Midbrain (tissue), 1 donor: Measurements from ENCODE around the gene TMUB2.
"Not testable (repeated sequence)": the region's sequence is repeated elsewhere in the genome, so short reads cannot be mapped to it uniquely, and the experiment has no call there.

Source experiments
- DNase-seq: peaks from one replicate; lab custom pipeline; 2025; lab: John Stamatoyannopoulos, UW

The TMUB2 gene

DNA sequence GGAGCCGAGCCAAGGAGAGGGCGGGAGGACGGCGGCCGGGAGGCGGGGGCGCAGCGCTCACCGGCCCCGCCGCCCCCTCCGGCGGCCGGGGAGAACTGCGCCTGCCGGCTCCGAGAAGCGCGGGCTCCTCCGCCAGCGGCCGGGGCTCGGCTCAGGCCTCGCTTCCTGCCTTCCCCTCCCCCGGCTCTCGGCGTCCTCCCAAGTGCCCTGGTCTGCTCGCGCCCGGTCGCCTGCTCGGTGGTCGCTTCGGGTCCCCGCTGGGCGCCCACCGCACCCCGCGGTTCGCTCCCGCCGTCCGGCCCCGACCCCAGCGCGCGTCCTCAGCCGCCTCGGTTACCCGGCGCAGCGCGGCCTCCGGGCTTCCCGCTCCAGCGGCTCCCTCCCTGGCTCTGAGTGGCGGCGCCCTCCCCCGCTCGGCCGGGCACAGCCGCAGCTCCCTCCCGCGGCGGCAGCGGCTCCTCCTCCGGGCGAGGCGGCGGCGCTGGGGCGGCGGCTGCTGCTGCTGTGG is 32.4 kb downstream of the TMUB2 start:
- DNase-seq = peak; percentile 52

GRCh38 chr17:44219616-44220212 is 32.9 kb downstream of the TMUB2 start, which contains the start of gene UBTF:
Gene UBTF, minus strand, starts transcription at chr17:44219675. Its CDS starts 1,446 bp downstream, at chr17:44218229.
- DNase-seq = peak; percentile 76

DNA sequence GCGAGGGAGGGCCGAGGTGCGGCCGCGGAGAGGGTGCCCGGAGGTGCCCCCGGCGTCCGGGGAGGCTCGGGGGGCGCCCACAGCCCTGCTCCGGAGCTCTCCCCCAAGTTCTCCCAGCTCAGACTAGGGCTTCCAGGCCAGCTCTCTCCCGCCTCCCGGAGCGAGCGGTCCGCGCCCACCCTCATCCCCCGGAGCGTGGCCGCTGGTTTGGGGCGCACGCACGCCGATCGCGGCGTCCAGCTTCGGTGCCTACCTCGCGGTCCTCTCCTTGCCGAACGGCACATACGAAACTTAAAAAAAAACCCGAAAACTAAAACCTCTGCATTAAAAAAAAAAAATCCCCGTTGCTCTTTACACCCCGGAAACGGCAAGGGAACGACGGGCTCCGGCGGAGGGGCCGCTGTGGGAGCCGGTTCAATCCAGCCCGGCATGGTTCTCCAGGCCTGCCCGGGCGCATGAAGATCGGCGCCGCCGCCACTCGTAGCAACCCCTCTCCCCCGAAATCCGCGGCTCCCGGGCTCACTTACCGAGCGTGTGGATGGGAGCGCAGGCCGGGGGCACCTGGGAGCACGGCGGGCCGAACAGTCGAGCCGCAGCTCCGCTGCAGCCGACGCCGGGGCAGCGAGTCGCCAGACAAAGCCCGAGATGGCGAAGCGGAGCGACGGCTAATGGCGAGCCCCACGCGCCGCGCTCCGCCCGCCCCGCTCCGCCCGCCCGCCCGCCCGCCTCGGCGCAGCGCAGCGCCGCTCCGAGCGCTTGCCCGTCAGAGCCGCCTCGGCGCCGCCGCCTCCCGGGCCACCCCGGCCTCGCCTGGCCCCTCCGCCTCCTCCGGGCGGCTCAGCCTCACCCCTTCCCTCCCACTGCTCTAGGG is 33.7 kb downstream of the TMUB2 start:
- peak; percentile 65 for DNase-seq

DNA sequence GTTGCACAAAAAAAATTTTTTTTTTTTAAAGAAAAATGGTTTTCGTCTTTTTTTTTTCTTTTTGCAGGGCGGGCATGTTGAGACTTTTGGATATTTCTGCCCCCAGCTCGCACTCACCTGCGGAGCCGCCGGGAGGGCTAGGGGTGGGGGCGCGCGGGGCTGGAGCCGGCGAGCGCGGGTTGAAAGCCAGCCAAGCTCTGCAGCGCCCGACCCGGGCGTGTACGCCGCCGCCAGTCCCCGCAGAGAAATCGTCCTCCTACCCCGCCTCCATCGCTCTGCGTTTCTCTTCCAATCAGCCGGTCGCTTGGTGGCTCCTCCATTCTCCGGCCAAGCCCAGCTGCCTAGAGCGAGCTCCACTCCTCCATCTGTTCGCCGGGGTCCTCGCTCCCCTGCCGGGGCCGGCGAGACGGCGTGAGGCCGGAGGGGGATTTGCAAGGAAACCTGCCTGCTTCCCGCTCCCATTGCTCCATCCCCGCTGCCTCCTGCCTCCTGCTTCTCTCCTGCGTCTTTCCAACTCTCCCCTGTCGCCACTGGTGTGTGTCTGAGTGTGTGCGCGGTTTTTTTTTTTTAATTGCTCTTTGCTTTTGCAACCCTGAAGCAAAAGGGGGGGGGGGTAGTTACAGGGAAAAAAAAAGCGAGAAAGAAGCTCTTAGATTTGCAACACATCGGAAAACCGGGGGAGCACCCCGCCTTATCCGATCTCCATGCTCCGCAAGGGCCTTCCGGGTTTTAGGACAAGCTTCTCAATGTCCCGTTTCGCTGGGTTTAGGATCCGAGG is 34.5 kb downstream of the TMUB2 start:
- peak; percentile 75 for DNase-seq

DNA sequence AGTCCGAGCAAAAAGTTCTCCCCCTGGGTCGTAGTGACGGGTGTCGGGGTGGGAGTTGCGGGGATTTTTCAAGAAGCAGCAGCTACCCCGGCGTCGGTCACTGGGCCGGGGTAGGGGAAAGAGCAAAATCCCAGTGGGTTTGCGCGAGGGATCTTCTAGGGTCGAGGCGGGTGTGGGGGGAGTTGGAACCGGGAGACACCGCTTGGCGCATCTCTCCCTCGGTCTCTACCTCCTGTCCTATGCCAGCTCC is 35.0 kb downstream of the TMUB2 start:
- peak; percentile 84 for DNase-seq

GRCh38 chr17:44222112-44222869 is 35.5 kb downstream of the TMUB2 start:
- DNase-seq = peak; percentile 85

DNA sequence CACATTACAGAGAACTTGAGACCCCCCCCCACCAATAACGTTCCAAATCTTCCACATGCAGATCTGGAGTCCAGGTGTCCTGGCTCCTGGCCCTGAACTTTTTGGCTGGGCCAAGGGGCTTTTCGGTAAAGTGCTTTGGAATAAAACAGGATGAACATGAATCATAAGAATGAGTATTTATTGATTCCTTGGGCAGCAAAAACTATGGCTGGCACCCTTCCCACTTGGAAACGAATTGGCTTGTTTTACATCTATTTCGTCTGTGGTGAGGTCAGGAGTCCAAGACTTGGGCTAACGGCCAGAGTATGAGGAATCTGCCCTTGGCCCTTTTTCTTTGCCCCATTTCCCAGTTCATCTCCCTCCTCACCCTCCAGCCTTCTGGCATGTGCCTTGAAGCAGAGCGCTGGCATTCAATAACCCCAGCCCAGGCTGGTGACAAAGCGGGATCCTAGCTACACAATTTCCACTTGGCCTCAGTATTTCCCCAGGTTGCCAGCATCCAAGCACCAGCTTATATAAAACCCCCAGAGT is 36.8 kb downstream of the TMUB2 start:
- DNase-seq = peak; percentile 5

DNA sequence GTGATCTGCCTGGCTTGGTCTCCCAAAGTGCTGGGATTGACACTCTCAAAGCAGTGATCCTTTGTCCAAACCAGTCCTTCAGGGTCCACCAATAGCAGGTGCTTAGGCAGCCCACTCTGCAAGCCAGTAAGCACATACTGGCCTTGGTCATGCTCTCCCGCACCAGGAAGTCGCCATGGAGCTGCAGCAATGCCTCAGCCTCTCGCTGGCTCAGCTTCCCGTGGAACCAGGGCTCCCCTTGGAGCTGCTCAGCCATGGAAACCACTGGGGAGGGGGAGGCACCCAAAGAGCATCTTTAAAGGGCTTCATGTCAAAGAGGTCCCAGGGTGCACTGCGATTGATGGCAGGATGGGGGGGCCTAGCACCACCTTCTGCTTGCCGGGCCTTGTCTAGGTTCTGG is 42.3 kb downstream of the TMUB2 start:
- no peak for DNase-seq

DNA sequence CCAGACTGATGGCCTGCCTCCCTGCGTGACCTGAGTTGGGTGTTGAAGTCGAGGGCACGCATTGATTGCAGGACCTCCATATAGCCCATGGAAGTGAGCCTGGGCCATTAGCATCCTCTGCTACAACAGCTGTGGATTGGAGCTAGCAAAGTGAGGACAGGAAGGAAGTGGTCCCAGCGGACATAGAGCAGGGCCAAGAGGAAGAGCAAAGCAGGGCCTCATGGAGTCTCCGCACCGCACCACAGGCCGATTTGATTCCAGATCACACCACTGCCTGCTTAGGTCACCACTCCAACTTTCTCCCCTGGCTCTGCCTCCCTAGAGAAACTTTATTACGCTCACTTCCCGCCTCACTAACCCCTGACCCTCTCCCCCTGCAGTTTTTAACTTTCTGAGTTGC is 43.4 kb downstream of the TMUB2 start:
- DNase-seq = no peak

DNA sequence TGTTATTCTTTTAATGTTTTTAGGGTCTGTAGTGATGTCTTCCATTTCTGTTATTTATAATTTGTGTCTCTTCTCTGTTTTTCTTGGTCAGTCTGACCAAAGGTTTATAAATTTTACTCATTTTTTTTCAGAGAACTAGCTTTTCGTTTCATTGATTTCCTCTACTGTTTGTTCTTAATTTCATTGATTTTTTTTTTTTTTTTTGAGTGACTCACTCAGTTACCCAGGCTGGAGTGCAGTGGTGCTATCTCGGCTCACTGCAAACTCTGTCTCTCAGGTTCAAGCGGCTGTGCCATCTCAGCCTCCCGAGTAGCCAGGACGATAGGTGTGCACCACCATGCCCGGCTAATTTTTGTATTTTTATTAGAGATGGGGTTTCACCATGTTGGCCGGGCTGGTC is 45.3 kb downstream of the TMUB2 start:
- DNase-seq = no peak

GRCh38 chr17:44233582-44233981 is 46.8 kb downstream of the TMUB2 start:
- DNase-seq = no peak

- no peak for DNase-seq
Observed at GRCh38 chr17:44235583-44235936, 48.8 kb downstream of the TMUB2 start.

DNA sequence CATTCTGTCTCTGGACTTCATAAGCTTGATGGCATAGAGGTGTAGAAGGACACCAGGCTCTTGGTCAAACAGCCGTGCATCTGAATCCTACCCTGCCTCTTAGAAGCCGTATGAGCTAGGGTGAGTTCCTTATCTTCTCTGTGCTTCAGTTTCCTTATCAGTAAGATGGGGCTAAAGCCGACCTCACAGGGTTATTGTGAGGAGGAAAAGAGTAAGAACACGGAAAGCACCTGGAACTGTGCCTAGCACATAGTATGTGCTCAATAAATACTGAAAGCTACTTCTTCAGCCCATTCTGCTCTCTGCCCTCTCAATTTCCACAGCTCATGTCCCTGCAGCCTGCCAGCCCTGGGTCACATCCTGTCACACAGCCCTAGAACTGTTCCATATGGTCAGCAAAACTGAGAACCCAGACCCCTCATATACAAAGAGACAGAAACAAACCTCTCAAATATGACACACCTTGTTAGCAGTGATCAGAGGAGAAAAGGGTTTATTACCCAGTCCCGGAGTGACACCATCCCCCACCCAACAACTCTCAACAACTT is 49.7 kb downstream of the TMUB2 start:
- no peak for DNase-seq

DNA sequence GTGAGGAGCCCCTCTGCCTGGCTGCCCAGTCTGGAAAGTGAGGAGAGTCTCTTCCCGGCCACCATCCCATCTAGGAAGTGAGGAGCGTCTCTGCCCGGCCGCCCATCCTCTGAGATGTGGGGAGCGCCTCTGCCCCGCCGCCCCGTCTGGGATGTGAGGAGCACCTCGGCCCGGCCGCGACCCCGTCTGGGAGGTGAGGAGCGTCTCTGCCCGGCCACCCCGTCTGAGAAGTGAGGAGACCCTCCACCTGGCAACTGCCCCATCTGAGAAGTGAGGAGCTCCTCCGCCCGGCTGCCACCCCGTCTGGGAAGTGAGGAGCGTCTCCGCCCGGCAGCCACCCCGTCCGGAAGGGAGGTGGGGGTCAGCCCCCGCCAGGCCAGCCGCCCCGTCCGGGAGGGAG is 51.1 kb downstream of the TMUB2 start:
- DNase-seq = not testable (repeated sequence)

DNA sequence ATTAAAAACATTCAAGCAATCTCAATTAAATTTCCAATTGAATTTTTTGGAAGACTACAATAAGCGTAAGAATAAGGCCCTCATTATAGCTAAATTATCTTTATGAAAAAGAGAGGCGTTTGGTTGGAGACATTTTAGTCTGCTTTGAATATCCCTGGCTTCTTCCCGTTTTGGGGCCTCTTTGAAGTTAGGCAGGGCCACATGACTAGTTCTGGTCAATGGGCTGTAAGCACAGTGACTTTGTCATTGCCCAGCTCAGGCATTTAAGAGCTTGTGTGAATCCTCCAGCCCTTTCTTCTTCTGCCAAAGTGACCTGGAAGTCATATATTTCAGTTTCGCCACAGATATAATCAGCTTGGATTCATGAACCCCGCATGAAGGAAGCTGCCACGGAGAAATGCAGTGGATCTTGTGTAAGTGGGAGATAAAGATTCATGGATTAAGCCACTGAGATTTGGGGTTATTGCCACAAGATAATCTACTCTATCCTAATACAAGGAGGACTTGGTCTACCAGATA is 54.4 kb downstream of the TMUB2 start:
- peak; percentile 18 for DNase-seq
